GM19351 (cell line): Measurements from ENCODE around the gene OBSL1.

ENCODE experiments used
- ATAC-seq: cut with Tn5 transposase; IDR thresholded peaks from one replicate; pipeline ENCODE4 v1.9.1; 2021; ENCODE audit warnings: mild to moderate bottlenecking, moderate library complexity; ENCODE audit not compliant: unreplicated experiment

The OBSL1 gene

GRCh38 chr2:219567791-219568361 is 3.5 kb downstream of the OBSL1 start:
- ATAC-seq: no peak

GRCh38 chr2:219567131-219567530 is 4.2 kb downstream of the OBSL1 start:
- ATAC-seq: no peak

- ATAC-seq: no peak
Measured at GRCh38 chr2:219566640-219567039, 4.7 kb downstream of the OBSL1 start.

GRCh38 chr2:219565130-219566080 is 5.9 kb downstream of the OBSL1 start:
- ATAC-seq: no peak

- ATAC-seq: no peak
Measured at GRCh38 chr2:219563271-219563928, 7.9 kb downstream of the OBSL1 start.

- ATAC-seq: no peak
Measured at GRCh38 chr2:219562049-219563020, 9.0 kb downstream of the OBSL1 start.

GRCh38 chr2:219561179-219562048 is 9.9 kb downstream of the OBSL1 start:
- ATAC-seq: no peak

- ATAC-seq: no peak
Measured at GRCh38 chr2:219560893-219561178, 10.5 kb downstream of the OBSL1 start.

GRCh38 chr2:219560037-219560892 is 11.1 kb downstream of the OBSL1 start:
- peak; percentile 62 for ATAC-seq

- no peak for ATAC-seq
Measured at GRCh38 chr2:219559156-219559915, 12.0 kb downstream of the OBSL1 start.

GRCh38 chr2:219557791-219558785 is 13.3 kb downstream of the OBSL1 start:
- ATAC-seq: no peak

GRCh38 chr2:219557320-219557719 is 14.0 kb downstream of the OBSL1 start:
- ATAC-seq: no peak

GRCh38 chr2:219556413-219556812 is 14.9 kb downstream of the OBSL1 start:
- ATAC-seq: no peak

GRCh38 chr2:219555956-219556355 is 15.4 kb downstream of the OBSL1 start:
- ATAC-seq: no peak

- no peak for ATAC-seq
Measured at GRCh38 chr2:219554350-219554749, 17.0 kb downstream of the OBSL1 start.

- ATAC-seq: no peak
Measured at GRCh38 chr2:219553463-219553963, 17.8 kb downstream of the OBSL1 start.

GRCh38 chr2:219553168-219553417 is 18.2 kb downstream of the OBSL1 start:
- ATAC-seq: no peak
